Esophagus squamous epithelium (tissue), 5 donors: ENCODE data around the gene NUBPL. TPM values are rescaled to one million over a fixed set of nuclear protein-coding genes. Genes with fewer than 3 reads are reported as not detected.
A peak's percentile ranks its signal among the peaks of the same experiment; 100 is the strongest.
"Not testable (repeated sequence)": the region's sequence is repeated elsewhere in the genome, so short reads cannot be mapped to it uniquely, and the experiment has no call there.

Experiments
- DNase-seq: peaks from one replicate; lab custom pipeline; 2025; lab: John Stamatoyannopoulos, UW
- H3K27ac ChIP-seq, 4 donors: fragments of 200-600 bp; sonication (generic); one replicate each; pipeline ENCODE4 v1.5.1; 2016 to 2019; ENCODE audit warnings: mild to moderate bottlenecking in 1 of 4
- H3K27me3 ChIP-seq, 4 donors: fragments of 200-600 bp; sonication (generic); 1 replicate in 3 of 4; 2 replicates in 1 of 4; pipeline versions ENCODE4 v1.5.1 to v1.6.0; 2017 to 2021; ENCODE audit warnings: antibody characterized with exemption in 1 of 4
- H3K36me3 ChIP-seq, 3 donors: fragments of 200-600 bp; sonication (generic); one replicate each; pipeline ENCODE4 v1.5.1; 2016 to 2019
- H3K4me1 ChIP-seq, 3 donors: fragments of 200-600 bp; sonication (generic); one replicate each; pipeline ENCODE4 v1.5.1; 2017 to 2019
- H3K4me3 ChIP-seq, 4 donors: fragments of 200-600 bp; sonication (generic); 1 replicate in 3 of 4; 2 replicates in 1 of 4; pipeline ENCODE4 v1.5.1; 2016 to 2019; ENCODE audit warnings: mild to moderate bottlenecking in 2 of 4, moderate library complexity in 1 of 4
- H3K9me3 ChIP-seq, 3 donors: fragments of 200-600 bp; sonication (generic); one replicate each; pipeline ENCODE4 v1.5.1; 2016 to 2019
- POLR2A ChIP-seq, 4 donors: fragments of 450-650 bp; IDR thresholded peaks; one replicate each; pipeline ENCODE4 v1.6.1; 2017; ENCODE audit warnings: antibody characterized with exemption in 4 of 4, mild to moderate bottlenecking in 4 of 4, moderate library complexity in 3 of 4
- WGBS, 2 donors: methylation state at CpG; one replicate each; pipeline ENCODE4 v1.1.5; 2018; 5-methylcytosine and 5-hydroxymethylcytosine counted together
- intact Hi-C: fragments of 100-400 bp; cut with DNase I; formaldehyde crosslinking; loops from one replicate; pipeline ENCODE4 v1.15.0; 2022
- total RNA-seq, 4 donors: library from RNA; depleted of rRNA; stranded (reverse); fragments of >200 nt; gene quantifications; one replicate each; pipeline ENCODE4 v1.1.0, GENCODE V29; 2016
- TF ChIP-seq, protein P1 (sequence below), 6 experiments: fragments of 450-650 bp in 4 of 6; fragments of 200-600 bp in 2 of 6; sonication (generic) in 2 of 6; IDR thresholded peaks; one replicate each; pipeline ENCODE4 v1.5.1; 2016 to 2019; ENCODE audit warnings: antibody characterized with exemption in 6 of 6, mild to moderate bottlenecking in 4 of 6, moderate library complexity in 4 of 6
- donor health status: DM: yes; HTN: yes; CAD: no.

The NUBPL gene
- total RNA-seq, 4 donors from 2014 or later = 2.9 to 8.4 (median 6.8) TPM

DNA sequence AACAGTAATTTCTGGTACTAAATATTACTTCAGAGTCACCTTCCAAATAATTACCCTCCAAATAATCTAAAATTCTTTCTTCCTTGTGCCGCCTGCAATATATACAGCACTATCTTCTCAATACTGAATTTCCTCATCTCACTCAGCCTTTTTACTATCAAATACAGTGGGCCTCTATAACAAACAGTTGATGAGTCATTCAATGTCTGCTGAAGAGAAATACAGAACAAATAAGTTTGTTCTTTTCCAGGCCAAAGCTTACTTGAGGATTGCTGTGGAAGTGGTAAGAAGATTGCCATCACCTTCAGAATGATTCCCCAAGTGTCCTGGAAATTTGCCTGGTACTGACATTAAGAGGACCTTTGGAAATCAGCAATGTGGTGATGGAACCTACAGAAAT, 297.7 kb downstream of the NUBPL start:
- Histone ChIP-seq H3K9me3 (peaks cover 0 to 4% (median 0%) of the 10 kb centered on the region in 3 donors), H3K27me3 (no peaks in the 10 kb centered on the region), H3K36me3 (peaks cover 0 to 11% (median 0%) of the 10 kb centered on the region in 3 donors), H3K4me3 (no peak overlapping the region), H3K27ac (no peak overlapping the region), H3K4me1 (no peaks in the 10 kb centered on the region)
- TF ChIP-seq, protein P1, sequence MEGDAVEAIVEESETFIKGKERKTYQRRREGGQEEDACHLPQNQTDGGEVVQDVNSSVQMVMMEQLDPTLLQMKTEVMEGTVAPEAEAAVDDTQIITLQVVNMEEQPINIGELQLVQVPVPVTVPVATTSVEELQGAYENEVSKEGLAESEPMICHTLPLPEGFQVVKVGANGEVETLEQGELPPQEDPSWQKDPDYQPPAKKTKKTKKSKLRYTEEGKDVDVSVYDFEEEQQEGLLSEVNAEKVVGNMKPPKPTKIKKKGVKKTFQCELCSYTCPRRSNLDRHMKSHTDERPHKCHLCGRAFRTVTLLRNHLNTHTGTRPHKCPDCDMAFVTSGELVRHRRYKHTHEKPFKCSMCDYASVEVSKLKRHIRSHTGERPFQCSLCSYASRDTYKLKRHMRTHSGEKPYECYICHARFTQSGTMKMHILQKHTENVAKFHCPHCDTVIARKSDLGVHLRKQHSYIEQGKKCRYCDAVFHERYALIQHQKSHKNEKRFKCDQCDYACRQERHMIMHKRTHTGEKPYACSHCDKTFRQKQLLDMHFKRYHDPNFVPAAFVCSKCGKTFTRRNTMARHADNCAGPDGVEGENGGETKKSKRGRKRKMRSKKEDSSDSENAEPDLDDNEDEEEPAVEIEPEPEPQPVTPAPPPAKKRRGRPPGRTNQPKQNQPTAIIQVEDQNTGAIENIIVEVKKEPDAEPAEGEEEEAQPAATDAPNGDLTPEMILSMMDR (IDR thresholded peaks at IDR 0.05) = no peak
- no peak for TF ChIP-seq POLR2A (IDR thresholded peaks at IDR 0.05)
- no peak for DNase-seq
- WGBS, 2 donors = 91% methylated on average over 1 of the region's 1 CpG; no CpG with 5 or more reads in 1 of the 2 donors
- intact Hi-C loops = no loop called here

DNA sequence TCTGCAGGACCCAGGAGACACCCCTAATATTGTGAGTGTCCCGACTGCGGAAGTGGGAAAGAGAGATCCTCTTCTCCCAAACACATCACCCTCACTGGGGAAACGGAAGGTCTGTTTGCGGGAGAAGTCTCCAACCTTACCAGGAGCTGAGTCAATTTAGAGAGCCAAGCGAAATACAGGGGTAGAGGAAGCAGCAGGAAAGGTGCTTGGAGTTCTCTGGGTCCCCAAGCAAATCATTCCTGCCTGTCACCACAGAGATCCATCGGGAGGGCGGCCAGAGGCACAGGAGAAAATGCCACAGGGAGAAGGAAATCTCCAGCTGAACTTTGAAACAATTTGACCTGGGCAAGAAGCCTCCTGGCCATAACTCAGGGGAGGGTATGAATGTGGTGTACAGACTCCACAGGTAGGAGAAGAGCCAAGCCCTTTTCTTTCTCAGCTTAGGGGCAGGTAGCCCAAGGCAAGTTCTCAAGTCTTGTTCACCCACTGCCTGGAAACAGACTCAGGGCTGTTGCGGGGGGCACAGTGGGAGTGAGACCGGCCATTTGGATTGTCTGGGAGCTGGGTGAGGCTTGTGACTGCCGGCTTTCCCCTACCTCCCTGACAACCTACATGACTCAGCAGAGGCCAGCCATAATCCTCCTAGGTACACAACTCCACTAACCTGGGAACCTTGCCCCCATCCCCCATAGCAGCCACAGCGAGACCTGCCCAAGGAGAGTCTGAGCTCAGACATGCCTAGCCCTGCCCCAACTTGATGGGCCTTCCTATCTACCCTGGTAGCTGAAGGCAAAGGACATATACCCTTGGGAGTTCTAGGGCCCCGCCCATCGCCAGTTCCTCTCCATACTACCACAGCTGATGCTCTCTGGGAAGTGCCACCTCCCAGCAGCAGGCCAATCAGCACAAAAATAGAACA, 304.0 kb downstream of the NUBPL start:
- Histone ChIP-seq H3K27me3 (no peaks in the 10 kb centered on the region), H3K36me3 (no peaks in the 10 kb centered on the region), H3K4me1 (no peaks in the 10 kb centered on the region), H3K4me3 (no peak overlapping the region), H3K27ac (no peak overlapping the region), H3K9me3 (peaks cover 0 to 10% (median 0%) of the 10 kb centered on the region in 3 donors)
- intact Hi-C loops = no loop called here
- 88% methylated on average over 5 to 10 of the region's 13 CpGs for WGBS, 2 donors
- TF ChIP-seq, protein P1 (IDR thresholded peaks at IDR 0.05) = no peak
- no peak for TF ChIP-seq POLR2A (IDR thresholded peaks at IDR 0.05)
- no peak for DNase-seq

DNA sequence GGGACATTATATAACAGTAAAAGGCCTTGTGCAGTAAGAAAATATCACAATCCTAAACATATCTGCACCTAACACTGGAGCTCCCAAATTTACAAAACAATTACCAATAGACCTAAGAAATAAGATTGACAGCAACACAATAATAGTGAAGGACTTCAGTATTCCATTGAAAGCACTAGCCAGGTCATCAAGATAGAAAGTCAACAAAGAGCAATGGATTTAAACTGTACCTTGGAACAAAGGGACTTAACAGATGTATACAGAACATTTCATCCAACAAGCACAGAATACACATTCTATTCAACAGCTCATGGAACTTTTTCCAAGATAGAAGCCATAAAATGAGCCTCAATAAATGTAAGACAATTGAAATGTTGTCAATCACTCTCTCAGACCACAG, 306.4 kb downstream of the NUBPL start:
- no peaks in the 10 kb centered on the region for H3K27me3 ChIP-seq

DNA sequence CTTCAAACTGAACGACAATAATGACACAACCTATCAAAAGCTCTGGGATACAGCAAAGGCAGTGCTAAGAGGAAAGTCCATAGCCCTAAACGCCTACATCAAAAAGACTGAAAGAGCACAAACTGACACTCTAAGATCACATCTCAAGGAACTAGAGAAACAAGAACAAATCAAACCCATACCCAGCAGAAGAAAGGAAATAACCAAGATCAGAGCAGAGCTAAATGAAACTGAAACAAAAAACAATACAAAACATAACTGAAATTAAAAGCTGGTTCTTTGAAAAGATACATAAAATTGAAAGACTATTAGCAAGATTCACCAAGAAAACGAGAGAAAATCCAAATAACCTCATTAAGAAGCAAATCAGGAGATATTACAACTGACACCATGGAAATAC, 306.9 kb downstream of the NUBPL start:
- H3K4me3 ChIP-seq, H3K4me1 ChIP-seq, H3K36me3 ChIP-seq, intact Hi-C loops, H3K9me3 ChIP-seq, H3K27me3 ChIP-seq, DNase-seq, H3K27ac ChIP-seq: not testable (repeated sequence)
- WGBS, 2 donors = 62 to 87% methylated on average over 3 of the region's 3 CpGs

More for the DNA sequence above, 306.4 kb downstream of the NUBPL start:
- intact Hi-C loops = no loop called here
- no peak for DNase-seq
- Histone ChIP-seq H3K4me3 (no peak overlapping the region), H3K9me3 (peaks cover 0 to 10% (median 0%) of the 10 kb centered on the region in 3 donors), H3K36me3 (no peaks in the 10 kb centered on the region), H3K27ac (no peak overlapping the region), H3K4me1 (no peaks in the 10 kb centered on the region)
- TF ChIP-seq, protein P1 (IDR thresholded peaks at IDR 0.05) = no peak
- no peak for TF ChIP-seq POLR2A (IDR thresholded peaks at IDR 0.05)

DNA sequence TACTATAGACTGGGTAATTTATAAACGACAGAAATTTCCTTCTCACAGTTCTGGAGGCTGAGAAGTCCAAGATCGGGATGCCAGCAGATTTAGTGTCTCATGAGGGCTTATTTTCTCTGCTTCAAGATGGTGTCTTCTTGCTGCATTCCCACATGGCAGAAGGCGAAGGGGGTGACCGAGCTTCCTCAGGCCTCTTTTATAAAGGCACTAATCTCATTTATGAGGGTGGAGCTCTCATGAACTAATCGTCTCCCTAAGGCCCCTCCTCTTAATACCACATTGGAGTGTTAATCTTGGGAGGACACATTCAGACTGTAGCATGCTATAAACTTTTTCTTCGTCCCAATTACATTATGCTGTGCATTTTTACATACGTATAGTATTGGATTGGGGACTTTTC, 315.5 kb downstream of the NUBPL start:
- H3K4me1 ChIP-seq = no peaks in the 10 kb centered on the region
- WGBS, 2 donors = 83 to 90% methylated on average over 7 of the region's 7 CpGs
- H3K36me3 ChIP-seq = no peaks in the 10 kb centered on the region
- H3K9me3 ChIP-seq = no peaks in the 10 kb centered on the region
- no peak for DNase-seq
- intact Hi-C loops = no loop called here
- TF ChIP-seq, protein P1 (IDR thresholded peaks at IDR 0.05) = no peak
- TF ChIP-seq POLR2A (IDR thresholded peaks at IDR 0.05) = no peak
- H3K27ac ChIP-seq = peak overlapping the region in 1 of 4 donors; percentile 11
- no peaks in the 10 kb centered on the region for H3K27me3 ChIP-seq
- H3K4me3 ChIP-seq = no peak overlapping the region
